Body of pancreas (tissue), 4 donors: ENCODE data around the gene ERICH2. TPM values are rescaled to one million over a fixed set of nuclear protein-coding genes. Genes with fewer than 3 reads are reported as not detected.

Experiments
- ATAC-seq: fragments of 150-250 bp; one replicate; pipeline ENCODE4 v1.9.1; 2016
- DNase-seq, 4 donors: peaks; one replicate each; pipeline ENCODE4 v3.0.0-alpha.2; 2019
- H3K27ac ChIP-seq, 4 donors: fragments of 200-600 bp; sonication (generic); 1 replicate in 3 of 4; 2 replicates in 1 of 4; pipeline versions ENCODE4 v1.5.1 to v1.6.1; 2016 to 2019; ENCODE audit warnings: mild to moderate bottlenecking in 1 of 4, mixed read lengths in 1 of 4, moderate library complexity in 1 of 4
- H3K27me3 ChIP-seq, 2 donors: fragments of 200-600 bp; sonication (generic); one replicate each; pipeline ENCODE4 v1.6.0; 2016; ENCODE audit warnings: mild to moderate bottlenecking in 1 of 2
- H3K36me3 ChIP-seq, 2 donors: fragments of 200-600 bp; sonication (generic); replicated peaks in 1 of 2; 2 replicates each; pipeline ENCODE4 v1.5.1; 2016; ENCODE audit warnings: low read depth in 2 of 2; ENCODE audit not compliant: insufficient read depth in 1 of 2
- H3K4me1 ChIP-seq: fragments of 200-600 bp; sonication (generic); one replicate; pipeline ENCODE4 v1.6.0; 2016
- H3K4me3 ChIP-seq, 2 donors: fragments of 200-600 bp; sonication (generic); 1 replicate in 1 of 2; 2 replicates in 1 of 2; pipeline ENCODE4 v1.5.1; 2016 to 2019
- H3K9me3 ChIP-seq, 3 donors: fragments of 200-600 bp; sonication (generic); 1 replicate in 2 of 3; 2 replicates in 1 of 3; pipeline ENCODE4 v1.5.1; 2016
- POLR2A ChIP-seq, 3 donors: fragments of 450-650 bp; IDR thresholded peaks; one replicate each; pipeline ENCODE4 v1.6.1; 2016; ENCODE audit warnings: antibody characterized with exemption in 3 of 3, mild to moderate bottlenecking in 2 of 3
- WGBS, 2 donors: methylation state at CpG; one replicate each; pipeline ENCODE4 v1.1.5; 2017; 5-methylcytosine and 5-hydroxymethylcytosine counted together
- intact Hi-C: fragments of 100-400 bp; cut with DNase I; formaldehyde crosslinking; loops from one replicate; pipeline ENCODE4 v1.15.1; 2023
- total RNA-seq, 2 donors: library from RNA; depleted of rRNA; stranded (reverse); fragments of >200 nt; gene quantifications; one replicate each; pipeline ENCODE4 v1.1.0, GENCODE V29; 2016
- TF ChIP-seq, protein P1 (sequence below), 7 experiments: fragments of 450-650 bp in 4 of 7; fragments of 200-600 bp in 3 of 7; sonication (generic) in 3 of 7; IDR thresholded peaks; one replicate each; pipeline ENCODE4 v1.5.1; 2016 to 2019; ENCODE audit warnings: antibody characterized with exemption in 7 of 7

The ERICH2 gene, protein sequence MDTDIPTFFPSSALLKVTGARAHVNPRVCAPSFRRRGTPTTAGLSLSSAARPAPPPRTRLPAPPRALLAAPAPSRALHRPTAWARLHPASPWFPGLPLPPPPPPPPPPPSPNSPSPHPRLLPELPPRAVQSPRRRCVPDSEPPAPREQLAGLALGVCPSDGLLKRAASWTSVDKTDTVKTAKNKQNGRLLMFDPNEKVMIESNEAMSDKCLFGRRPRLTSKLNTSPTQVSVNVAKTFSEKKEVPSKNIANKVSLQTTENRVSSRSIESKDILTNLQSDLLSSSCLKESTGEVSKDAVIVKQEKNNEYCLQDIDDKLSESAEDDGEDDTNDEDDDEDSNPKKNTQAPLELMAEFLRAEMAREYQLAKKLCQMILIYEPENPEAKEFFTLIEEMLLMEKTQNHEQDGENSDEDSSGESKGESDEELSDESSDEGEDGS
- total RNA-seq: not detected

DNA sequence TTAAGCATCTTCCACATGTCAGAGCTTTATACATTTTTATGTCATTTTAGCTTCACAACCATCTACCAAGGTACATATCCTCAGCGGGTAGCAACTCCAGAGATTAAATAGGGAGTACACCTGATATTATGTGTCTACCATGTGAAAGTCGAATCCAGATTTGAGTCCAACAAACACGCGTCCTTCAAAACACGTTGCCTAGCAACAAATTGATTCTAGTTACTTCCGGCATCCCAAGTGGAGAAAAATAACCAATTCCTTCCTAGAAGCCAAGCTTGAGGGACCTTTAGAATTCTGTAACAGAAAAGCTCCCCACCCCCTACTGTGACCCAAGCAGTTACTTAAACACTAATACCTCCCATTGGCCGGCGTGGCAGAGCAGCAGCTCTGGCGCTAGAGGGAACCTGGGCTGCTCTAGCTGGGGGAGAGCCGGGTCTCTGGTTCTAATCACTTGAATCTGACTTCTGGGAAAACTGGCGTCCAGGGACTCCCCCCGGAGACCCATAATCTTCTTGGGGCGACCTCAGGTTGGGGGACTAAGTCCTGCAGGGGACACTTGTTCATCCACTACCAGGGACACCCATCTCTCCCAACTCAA, at the start of gene ERICH2:
TSS of gene ERICH2 (plus strand) at position 371 of the 598 bp plus-strand sequence. CDS start 304 bp downstream, outside the sequence.
- whole genome bisulfite sequencing, 2 donors: 1% methylated on average over 13 of the region's 13 CpGs
- ATAC-seq (peak; percentile 66), DNase-seq (peak; percentile 59 to 79 (median 70))
- Histone ChIP-seq H3K9me3 (no peaks in the 10 kb centered on the region), H3K27ac (peak within 1 kb of the TSS; percentile 73 to 85 (median 80)), H3K4me3 (peak within 1 kb of the TSS; percentile 27 to 80), H3K27me3 (no peaks in the 10 kb centered on the region), H3K36me3 (no peaks in the 10 kb centered on the region), H3K4me1 (peaks cover 24% of the 10 kb centered on the region)
- TF ChIP-seq, protein P1, sequence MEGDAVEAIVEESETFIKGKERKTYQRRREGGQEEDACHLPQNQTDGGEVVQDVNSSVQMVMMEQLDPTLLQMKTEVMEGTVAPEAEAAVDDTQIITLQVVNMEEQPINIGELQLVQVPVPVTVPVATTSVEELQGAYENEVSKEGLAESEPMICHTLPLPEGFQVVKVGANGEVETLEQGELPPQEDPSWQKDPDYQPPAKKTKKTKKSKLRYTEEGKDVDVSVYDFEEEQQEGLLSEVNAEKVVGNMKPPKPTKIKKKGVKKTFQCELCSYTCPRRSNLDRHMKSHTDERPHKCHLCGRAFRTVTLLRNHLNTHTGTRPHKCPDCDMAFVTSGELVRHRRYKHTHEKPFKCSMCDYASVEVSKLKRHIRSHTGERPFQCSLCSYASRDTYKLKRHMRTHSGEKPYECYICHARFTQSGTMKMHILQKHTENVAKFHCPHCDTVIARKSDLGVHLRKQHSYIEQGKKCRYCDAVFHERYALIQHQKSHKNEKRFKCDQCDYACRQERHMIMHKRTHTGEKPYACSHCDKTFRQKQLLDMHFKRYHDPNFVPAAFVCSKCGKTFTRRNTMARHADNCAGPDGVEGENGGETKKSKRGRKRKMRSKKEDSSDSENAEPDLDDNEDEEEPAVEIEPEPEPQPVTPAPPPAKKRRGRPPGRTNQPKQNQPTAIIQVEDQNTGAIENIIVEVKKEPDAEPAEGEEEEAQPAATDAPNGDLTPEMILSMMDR (IDR thresholded peaks at IDR 0.05): peak in 3 of 7 experiments; percentile 9 to 18 (median 14)
- no peak for TF ChIP-seq POLR2A (IDR thresholded peaks at IDR 0.05)
- intact Hi-C loops: no loop called here

DNA sequence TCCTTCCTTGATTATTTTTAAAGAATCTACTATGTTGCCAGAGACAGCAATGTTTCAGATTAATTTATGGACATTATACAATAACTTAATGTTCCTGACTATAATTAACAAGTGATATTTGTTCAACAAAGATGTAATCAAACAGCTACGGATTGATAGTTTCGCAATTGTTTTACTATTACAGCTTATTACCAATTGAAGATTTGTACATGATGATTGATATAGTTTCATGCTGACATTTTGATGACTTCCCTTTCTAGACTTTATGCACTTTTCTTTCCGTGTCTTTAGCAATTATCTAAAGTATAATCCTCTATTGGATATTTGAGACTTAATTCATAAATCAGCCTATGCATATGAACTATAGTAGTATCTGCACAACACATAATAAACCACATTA, 48.5 kb upstream of the ERICH2 start:
- Histone ChIP-seq H3K27me3 (peaks cover 0 to 4% of the 10 kb centered on the region in 2 donors), H3K4me3 (no peak overlapping the region), H3K27ac (no peak overlapping the region), H3K9me3 (no peaks in the 10 kb centered on the region), H3K36me3 (no peaks in the 10 kb centered on the region), H3K4me1 (peaks cover 6% of the 10 kb centered on the region)
- 73% methylated on average over 3 of the region's 3 CpGs for WGBS, 2 donors
- TF ChIP-seq, protein P1 (IDR thresholded peaks at IDR 0.05): no peak
- TF ChIP-seq POLR2A (IDR thresholded peaks at IDR 0.05): no peak
- DNase-seq (no peak), ATAC-seq (no peak)
- intact Hi-C loops: no loop called here

DNA sequence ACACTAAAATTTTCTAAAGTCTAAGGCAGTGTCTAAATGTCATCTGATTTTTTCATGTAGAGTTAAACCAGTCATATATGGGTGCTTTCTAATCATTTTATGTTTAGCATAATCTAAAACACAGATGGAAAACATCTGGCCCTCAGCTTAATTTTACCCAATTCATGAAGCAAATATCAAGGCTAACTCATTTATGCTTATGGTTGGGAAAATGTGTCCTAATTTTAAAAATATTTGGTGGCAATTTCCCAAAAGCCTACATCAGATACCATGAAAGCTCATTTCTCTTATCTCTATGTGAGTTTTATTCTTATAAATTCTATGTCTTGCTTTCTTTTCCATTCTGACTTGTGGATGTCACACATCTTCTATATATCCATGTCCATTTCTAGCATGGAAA, 47.9 kb upstream of the ERICH2 start:
- Histone ChIP-seq H3K4me3 (no peak overlapping the region), H3K27ac (no peak overlapping the region), H3K4me1 (no peaks in the 10 kb centered on the region), H3K9me3 (no peaks in the 10 kb centered on the region), H3K36me3 (no peaks in the 10 kb centered on the region), H3K27me3 (peaks cover 0 to under 1% of the 10 kb centered on the region in 2 donors)
- TF ChIP-seq POLR2A (IDR thresholded peaks at IDR 0.05): no peak
- TF ChIP-seq, protein P1 (IDR thresholded peaks at IDR 0.05): no peak
- intact Hi-C loops: no loop called here
- DNase-seq (no peak), ATAC-seq (no peak)

DNA sequence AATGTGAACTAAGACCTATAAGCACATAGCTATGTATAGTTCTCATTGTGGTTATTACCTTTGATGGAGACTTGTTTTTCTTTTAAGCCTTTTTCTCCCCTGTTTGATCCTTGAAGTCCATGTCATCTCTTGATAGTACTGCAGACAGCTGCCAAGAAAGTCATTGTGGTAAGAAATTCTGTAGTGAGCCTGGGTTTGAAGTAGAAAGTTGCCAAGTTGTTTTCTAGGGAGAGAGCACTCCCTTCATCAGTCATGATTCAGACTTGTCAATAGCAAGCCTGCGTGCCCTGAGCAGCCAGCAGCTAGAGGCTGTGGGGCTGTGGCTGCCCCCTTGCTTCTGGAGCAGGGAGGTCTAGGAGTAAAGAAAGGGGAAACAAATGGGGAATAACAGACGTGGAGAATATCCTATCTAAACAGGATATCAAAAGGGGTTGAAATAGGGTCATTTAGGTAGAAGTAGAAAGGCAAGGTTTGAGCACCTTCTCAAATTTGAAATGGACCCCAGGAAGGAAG, 46.7 kb upstream of the ERICH2 start:
- DNase-seq (no peak), ATAC-seq (no peak)
- Histone ChIP-seq H3K4me3 (no peak overlapping the region), H3K4me1 (no peaks in the 10 kb centered on the region), H3K36me3 (no peaks in the 10 kb centered on the region), H3K9me3 (no peaks in the 10 kb centered on the region), H3K27ac (no peak overlapping the region), H3K27me3 (no peaks in the 10 kb centered on the region)
- TF ChIP-seq, protein P1 (IDR thresholded peaks at IDR 0.05): no peak
- intact Hi-C loops: no loop called here
- WGBS, 2 donors: 77% methylated on average over 2 of the region's 2 CpGs
